Measurements from ENCODE around the gene PRC1. TPM values are rescaled to one million over a fixed set of nuclear protein-coding genes. Genes with fewer than 3 reads are reported as not detected.

Gene PRC1
- total and polyA plus RNA-seq, 2 of the 13 experiments (the other 11 are each of a cell fraction or from before 2014, with no cell fraction given) = 137 to 162 TPM

DNA sequence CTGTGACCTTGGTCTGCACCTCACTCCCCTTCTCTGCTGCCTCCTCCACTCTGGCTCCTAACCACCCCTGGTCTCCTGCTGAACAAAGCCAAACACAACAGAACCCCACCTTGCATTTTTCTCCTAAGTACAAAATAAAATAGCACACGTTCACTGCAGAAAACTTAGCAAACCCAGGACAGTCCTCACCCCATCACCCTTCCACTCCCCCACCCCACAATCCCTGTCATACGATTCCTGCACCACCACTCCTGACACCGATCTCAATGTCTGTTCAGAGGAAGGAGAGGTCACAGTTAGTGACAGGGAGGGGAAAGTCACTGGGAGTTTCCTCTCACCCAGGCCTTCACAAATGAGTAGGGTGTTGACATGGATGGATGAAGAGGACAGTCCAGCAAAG lies 23.8 kb upstream of the PRC1 start (continued):
- TF ChIP-seq, protein P1, sequence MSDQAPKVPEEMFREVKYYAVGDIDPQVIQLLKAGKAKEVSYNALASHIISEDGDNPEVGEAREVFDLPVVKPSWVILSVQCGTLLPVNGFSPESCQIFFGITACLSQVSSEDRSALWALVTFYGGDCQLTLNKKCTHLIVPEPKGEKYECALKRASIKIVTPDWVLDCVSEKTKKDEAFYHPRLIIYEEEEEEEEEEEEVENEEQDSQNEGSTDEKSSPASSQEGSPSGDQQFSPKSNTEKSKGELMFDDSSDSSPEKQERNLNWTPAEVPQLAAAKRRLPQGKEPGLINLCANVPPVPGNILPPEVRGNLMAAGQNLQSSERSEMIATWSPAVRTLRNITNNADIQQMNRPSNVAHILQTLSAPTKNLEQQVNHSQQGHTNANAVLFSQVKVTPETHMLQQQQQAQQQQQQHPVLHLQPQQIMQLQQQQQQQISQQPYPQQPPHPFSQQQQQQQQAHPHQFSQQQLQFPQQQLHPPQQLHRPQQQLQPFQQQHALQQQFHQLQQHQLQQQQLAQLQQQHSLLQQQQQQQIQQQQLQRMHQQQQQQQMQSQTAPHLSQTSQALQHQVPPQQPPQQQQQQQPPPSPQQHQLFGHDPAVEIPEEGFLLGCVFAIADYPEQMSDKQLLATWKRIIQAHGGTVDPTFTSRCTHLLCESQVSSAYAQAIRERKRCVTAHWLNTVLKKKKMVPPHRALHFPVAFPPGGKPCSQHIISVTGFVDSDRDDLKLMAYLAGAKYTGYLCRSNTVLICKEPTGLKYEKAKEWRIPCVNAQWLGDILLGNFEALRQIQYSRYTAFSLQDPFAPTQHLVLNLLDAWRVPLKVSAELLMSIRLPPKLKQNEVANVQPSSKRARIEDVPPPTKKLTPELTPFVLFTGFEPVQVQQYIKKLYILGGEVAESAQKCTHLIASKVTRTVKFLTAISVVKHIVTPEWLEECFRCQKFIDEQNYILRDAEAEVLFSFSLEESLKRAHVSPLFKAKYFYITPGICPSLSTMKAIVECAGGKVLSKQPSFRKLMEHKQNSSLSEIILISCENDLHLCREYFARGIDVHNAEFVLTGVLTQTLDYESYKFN (CRISPR knock-in tag; conservative IDR thresholded peaks at IDR 0.05) = no peak
- TF ChIP-seq MEF2D (CRISPR knock-in tag; IDR thresholded peaks at IDR 0.05) = no peak
- no peak for TF ChIP-seq ZSCAN30 (CRISPR knock-in tag; IDR thresholded peaks at IDR 0.05)
- TF ChIP-seq, protein P2, sequence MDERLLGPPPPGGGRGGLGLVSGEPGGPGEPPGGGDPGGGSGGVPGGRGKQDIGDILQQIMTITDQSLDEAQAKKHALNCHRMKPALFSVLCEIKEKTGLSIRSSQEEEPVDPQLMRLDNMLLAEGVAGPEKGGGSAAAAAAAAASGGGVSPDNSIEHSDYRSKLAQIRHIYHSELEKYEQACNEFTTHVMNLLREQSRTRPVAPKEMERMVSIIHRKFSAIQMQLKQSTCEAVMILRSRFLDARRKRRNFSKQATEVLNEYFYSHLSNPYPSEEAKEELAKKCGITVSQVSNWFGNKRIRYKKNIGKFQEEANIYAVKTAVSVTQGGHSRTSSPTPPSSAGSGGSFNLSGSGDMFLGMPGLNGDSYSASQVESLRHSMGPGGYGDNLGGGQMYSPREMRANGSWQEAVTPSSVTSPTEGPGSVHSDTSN (CRISPR knock-in tag; IDR thresholded peaks at IDR 0.05) = no peak
- no peak for TF ChIP-seq CHD4 (IDR thresholded peaks at IDR 0.05; ENCODE audit: borderline replicate concordance, low read length)
- no peak for TF ChIP-seq KDM6A (CRISPR knock-in tag; IDR thresholded peaks at IDR 0.05; ENCODE audit: low read depth)
- TF ChIP-seq SMARCE1 (IDR thresholded peaks at IDR 0.05; ENCODE audit: borderline replicate concordance) = no peak
- TF ChIP-seq ZNF431 (CRISPR knock-in tag; IDR thresholded peaks at IDR 0.05; ENCODE audit: borderline replicate concordance, low read depth) = no peak
- no peak for TF ChIP-seq SUZ12 (IDR thresholded peaks at IDR 0.05; ENCODE audit: low read depth, low read length)
- TF ChIP-seq MIXL1 (CRISPR knock-in tag; IDR thresholded peaks at IDR 0.05) = no peak
- TF ChIP-seq HNRNPH1 (optimal IDR thresholded peaks at IDR 0.05; ENCODE audit: low read depth, low read length) = no peak
- no peak for TF ChIP-seq SMYD3 (CRISPR knock-in tag; IDR thresholded peaks at IDR 0.05)

Data from HepG2 (cell line).